HG02678 (cell line): ENCODE results near the gene DDIT4.
"Not testable (repeated sequence)": the region's sequence is repeated elsewhere in the genome, so short reads cannot be mapped to it uniquely, and the experiment has no call there.

ENCODE experiments used
- ATAC-seq: cut with Tn5 transposase; IDR thresholded peaks from one replicate; pipeline ENCODE4 v1.9.1; 2021; ENCODE audit warnings: mild to moderate bottlenecking, moderate library complexity; ENCODE audit not compliant: unreplicated experiment

DDIT4 gene

DNA sequence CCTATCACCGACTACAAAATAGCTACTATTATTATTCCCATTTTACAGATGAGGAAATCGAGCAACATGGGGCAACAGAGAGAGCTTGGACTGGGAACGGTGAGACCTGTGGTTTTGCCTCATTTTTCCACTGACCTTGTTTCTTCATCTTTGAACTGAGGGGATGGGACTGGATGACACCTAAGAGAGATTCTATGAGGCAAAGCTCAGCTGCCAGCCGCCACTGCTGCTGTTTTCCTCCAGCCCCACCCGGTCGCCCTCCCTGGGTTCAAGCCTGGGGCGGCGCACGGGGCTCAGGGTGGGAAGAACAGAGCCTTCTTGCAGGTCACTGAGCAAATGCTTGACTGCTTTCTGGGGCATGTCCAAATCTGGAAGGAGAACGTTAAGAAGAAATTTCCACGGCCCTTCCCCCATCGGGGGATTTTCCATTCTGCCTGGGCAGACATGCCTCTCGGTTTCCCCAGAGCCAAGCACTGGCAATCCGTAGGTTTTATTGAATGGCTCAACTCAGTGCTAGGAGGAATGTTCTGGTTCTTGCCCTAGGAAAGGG, 12.3 kb downstream of the DDIT4 start:
- ATAC-seq = no peak

DNA sequence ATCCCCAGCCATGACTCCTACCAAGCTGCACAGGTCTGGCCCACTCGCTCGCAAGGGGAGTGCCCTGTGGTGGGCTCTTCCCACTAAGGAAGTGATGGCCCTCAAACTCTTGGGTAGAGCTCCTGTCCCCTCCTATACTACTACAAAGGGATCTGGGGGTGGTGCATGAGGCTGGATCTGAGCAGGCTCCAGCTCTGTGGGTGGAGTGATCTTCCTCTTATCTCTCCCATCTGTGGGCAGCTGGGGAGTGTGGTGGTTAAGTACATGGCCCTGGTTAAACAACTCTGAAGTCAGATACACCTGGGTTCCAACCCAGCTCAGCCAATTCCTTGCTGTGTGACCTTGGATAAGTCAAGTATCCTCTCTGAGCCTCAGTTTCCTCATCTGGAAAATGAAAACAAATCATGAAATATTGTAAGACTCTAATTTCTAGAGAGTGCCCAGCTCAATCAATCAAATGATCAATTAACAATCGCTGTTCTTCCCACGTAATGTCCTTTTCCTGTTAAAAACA, 17.4 kb downstream of the DDIT4 start:
- no peak for ATAC-seq

DNA sequence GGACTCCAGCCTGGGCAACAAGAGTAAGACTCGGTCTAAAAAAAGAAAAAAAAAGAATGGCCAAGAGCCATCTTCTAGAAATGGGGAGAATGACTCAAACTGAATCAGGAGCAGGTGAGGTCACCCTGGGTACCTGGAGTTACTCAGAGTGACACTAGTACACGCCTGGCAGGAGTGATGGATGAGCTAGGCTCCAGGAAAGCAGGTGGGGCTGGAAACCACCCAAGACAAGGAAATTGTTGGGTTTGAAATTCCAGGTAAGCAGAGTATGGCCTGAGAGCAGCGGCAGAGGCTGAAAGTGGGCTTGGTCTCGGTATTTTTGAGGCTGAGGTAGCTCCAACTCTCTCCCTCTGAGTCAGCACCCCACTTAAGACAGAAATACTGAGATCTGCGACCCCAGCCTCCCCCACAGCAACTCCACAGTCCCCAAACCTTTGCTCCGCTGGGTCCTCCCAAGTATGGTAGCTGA, 18.5 kb downstream of the DDIT4 start:
- no peak for ATAC-seq

DNA sequence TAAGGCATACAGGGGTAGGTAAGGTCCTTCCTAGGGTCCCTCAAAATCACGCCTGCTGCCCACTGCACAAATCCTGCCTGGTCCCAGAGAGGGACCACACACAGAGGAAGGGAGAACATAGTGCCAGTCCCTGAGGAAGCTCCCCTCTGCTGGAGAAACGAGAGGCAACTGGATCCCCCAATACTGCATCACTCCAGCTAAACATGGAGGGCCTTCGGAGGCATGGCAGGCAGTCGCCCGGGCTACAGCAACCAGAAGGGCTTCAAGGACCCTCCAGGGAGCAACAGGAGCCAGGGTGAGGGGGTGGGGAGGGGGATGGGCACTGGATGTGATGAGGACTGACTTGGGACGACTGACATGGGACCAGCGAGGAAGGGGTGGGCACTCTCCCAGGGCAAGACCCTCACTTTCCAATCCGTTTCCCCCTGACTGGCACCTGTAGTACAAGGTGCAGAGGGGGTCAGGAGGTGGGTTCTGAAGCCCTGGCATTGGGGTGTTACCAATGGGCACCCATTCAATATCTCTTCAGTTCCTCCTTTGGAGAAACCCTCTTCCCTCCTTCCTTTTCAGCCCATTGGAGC, 21.7 kb downstream of the DDIT4 start:
- ATAC-seq = no peak

DNA sequence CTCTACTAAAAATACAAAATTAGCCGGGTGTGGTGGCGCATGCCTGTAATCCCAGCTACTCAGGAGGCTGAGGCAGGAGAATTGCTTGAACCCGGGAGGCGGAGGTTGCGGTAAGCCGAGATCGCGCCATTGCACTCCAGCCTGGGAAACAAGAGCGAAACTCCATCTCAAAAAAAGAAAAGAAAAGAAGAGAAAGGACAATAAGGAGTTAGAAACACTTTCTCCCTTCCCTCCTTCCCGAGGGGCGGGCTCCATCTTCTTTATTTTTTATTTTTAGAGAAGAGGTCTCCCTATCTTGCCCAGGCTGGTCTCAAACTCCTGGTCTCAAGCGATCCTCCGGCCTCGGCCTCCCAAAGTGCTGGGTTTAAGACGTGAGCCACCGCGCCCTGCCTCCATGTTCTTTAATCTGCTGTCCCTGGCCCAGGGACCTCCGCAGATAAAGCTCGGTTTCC, 23.1 kb downstream of the DDIT4 start:
- ATAC-seq = not testable (repeated sequence)

DNA sequence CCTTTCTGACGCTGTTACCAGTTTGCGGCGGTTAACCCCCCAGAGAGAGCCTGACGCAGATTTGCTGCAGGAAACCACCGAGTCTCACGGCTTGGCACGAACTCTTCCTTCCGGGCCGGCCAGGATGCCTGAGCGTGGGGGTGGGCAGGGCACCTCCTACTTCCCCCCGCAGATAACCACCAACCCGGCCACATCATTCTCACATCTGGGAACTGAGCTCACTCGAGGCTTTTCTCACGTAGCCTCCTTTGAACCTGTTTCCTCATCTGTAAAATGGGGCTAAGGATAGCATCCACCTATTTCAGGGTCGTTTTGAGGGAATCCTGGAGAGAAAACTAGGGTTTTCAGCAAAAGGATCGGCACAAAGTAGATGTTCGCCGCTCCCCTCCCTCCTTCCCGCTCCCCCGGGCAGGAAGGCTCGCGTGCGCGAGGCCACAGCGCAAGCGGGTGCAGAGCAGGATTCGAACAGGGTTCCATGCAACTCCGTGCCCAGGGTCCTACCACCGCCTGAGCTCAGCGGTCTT, 23.6 kb downstream of the DDIT4 start:
- ATAC-seq = peak; percentile 63

DNA sequence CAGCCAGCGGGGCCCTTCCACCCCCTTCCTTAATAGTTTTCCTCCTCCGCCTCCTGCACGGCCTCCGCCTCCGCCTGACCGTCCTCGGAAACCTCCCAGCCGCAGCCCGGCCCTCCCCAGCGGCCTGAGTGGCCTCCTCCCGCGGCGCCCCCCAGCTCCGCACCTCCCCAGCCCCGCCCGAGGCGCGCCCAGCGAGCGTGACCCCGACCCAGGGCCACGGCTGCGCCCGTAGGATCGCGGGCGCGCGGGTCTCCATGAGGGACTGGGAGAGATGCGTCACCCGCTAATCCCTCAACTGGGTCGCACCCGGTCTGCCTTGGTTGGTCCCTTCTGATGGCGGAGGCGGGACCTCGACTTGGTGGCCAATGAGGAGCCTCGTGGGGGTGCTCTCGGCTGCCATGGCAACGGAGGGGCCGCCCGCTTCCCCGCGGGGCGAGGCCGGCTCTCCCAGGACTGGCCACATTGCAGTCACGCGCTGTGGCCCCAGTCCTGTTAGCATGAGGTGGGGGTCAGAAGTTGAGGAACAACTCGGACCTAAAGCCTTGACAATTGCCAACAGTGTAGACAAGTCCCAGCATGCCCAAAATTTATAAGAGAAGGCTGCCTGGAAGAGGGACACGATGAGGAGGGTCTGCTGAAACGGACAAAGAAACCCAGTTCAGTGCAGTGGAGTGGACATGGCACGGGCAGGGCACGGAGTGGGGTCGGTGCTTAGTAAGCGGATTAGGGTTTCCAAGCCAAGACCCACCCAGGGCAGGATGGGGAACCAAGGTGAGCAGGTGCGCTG, 24.3 kb downstream of the DDIT4 start:
- peak; percentile 80 for ATAC-seq

DNA sequence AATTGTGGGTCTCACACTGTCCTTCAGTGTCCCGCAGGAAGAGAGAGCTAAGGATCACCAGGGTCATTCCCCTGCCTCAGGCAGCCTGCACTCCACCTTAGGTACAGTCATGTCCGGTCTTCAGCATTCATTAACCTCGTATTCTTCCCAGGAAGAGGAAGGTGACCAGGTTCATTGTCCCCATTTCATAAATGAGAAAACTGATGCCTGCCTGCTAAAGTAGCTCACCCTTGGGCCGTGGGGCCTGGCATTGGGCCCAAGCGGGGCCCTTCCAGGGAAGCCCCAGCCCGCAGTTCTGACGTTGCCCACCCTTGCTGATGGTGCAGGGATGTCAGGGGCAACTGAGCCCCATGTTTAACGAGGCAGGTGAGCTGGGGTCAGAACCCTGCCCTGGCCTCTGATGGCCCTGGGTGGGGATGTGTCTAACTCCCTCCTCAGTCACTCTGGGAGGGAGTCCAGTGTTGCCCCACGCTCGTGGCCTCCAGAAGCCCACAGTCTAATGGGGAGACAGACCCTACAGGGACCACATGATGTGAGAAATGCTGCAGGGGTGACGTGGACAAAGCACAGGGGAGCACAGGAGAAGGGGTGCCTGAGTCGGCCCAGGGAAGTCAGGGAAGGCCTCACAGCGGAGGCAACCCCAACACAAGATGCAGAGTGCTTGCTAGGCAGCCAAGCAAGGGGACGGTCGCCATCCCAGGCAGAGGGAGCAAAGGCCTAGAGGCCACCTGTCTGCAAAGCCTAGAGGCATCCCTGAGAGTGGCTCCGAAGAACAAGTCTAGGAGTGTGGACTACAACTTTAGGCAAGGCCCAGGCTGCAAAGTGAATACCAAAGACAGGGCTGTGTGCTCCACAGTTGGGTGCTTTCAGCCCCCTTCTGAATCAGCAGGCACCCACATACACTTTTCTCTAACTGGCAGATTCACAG, 25.1 kb downstream of the DDIT4 start:
- no peak for ATAC-seq

DNA sequence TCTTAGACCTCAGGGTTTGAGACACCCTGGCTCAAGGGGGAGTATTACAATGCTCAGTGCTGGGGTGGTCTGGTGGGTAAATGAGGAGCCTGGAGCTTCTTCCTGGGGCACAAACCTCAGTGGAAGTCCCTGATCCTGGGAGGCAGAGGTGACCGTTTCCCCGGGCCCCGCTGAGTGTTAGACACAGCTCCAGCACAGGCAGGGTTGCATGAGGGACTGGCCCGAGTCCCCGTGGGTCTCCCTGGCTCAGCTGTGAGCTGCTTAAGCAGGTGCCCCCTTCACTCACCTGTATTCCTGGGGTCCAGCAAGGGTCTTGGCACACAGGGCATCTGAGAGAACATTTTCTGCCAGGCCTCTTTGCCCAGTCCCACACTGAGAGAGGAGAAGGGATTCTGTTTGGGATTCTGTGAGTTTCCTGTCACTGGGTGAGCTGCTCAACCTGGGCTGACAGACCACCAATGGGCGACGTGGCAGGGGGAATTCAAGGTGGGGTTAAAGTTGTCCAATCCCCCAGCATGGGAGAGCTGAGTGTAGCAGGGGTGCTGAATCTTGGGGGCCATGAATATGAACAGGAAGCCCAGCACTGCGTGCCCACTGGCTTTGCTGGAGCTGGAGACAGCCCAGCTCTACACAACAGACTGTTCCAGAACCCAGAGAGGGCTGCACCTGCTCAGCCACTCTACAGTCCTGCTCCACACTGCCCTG, 29.9 kb downstream of the DDIT4 start:
- no peak for ATAC-seq

DNA sequence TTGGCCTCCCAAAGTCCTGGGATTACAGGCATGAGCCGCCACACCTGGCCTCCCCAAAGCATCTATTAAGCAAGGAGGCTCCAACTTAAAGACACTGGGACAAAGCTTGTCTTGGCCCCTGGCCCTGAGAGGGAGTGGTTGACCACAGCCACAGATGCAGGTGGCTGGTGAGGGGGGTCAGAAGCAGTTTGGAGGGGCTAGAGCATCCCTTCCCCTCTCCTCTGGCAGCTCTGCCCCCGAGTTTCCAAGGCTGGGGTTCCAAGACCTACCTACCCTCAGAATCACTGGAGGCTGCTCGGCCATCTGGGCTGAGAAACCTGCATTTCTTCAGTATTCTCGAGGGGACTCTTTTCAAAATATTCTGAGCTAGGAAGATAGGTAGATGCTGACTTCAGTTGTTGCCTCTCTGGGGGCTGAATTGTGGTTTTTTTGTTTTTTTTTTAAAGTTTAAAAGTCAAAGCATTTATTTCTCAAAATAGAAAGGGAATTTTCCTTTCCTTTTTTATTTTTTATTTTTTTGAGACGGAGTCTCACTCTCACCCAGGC, 32.6 kb downstream of the DDIT4 start:
- ATAC-seq = no peak

DNA sequence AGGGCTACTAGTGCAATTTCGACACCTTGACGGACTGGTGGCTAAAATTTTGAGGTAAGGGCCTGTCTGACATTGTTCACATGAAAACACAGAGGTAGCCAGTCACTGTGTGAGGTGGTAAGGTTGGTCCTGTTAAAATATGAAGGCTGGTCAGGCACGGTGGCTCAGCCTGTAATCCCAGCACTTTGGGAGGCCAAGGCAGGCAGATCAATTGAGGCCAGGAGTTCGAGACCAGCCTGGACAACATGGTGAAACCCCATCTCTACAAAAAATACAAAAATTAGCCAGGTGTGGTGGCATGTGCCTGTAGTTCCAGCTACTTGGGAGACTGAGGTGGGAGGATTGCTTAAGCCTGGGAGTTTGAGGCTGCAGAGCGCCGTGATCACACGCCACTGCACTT, 34.0 kb downstream of the DDIT4 start:
- ATAC-seq = not testable (repeated sequence)

DNA sequence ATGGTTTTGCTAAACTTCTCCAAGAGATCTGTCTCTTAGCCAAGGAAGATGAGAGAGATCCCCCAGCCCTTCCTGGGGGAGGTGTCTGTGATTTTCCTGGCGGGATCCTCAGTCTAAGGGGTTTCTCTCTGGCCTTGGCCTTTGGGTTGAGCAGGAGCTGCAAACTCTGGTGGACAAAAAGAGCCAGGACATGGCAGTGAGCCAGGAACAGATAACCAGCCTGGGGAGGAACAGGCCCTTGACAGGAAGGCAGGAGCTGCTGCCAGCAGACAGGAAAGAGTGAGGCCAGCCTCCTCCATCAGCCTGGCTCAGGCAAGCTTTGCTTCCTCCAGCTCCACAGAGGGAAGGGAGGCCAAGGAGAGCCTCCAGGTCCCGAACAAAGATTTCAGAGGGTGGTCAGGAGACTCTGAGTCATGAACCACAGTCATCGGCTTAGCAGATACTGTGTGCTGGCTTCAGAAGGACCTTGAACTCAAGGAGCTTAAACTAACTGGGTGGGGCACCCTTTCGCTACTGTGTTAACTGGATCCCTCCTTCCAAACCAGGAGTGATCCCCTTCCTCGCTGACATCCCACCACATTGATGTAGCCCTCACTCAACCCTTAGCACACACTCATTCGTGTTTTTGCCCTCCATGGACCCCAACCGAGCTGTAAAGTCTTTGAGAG, 34.7 kb downstream of the DDIT4 start:
- ATAC-seq = no peak

DNA sequence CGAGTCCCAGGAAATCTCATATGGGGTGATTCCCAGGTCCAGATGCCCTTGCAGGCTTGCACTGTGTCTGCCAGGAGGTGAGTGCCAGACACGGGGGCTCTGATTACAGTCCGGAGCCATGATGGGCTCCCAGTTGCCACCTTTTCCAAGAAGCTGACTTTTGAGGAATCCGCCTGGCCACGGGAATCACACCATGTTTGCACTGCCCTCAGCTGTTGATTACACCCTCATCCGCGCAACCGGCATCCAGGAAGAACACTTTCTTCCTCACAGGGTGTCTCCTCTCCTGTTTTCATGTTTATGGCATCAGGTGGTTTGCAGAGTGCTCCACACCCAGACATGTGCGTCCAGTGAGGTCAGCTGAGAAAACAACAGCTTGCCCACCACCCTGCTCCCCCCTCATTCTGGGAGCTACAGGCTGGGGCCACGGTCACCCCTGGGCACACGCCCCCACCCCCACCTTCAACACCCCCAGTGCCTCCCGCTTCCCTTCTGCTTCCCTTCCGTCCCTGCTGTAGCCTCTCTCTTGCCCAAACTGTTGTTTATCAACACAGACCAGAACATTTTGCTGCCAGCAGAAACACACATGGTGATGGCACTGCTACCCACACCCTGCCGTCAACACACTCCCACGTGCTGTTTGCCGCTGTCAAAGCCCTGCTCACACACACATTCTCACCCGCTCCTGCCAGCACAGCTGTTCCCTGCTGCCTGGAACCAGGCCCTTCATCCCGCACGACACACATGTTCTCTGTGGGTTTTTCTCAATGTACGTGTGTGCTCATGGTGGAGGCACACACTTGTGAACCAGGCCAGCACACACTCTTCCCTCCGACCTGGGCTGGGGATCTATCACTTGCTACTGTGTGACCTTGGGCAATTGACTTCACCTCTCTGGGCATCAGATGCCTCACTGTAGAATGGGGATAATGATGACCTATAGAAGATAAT, 35.8 kb downstream of the DDIT4 start:
- ATAC-seq = no peak

DNA sequence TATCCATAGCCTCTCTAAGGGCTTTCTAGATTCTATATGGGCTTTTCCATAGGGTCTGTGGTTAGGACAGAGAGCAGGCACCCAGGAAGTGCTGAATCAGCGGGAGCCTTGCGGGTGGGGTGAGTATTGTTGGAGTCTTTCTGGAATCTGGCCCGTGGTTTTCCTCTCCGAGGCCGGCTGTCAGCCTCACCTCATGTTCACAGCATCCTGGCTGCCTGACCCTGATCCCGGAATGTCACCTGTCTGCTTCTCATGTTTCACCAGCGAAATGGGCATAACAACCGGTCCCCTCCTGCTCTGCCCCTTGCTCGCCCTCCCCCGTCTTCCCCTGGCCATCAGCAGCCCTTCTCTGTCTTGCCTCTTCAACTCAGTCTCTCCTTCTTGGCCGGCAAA, 36.5 kb downstream of the DDIT4 start:
- no peak for ATAC-seq

DNA sequence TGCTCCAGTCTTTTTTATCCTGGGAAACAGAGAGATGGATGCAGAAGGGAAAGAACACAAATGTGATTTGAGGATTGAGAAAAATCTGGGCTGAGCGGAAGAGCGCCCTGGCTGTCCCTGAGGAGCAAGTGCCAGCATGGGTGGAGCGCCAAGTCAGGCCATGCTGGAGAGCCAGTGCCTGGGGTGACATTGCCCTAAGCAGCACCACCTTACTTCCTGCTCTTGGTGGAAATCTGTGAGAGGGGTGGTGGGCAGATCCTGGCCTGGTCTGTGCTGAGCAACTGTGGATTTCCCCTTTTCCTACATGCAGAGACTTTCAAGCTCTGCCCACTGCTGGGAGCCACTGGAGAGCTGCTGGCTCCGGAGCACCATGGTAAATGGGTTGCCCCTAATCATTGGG, 36.9 kb downstream of the DDIT4 start:
- no peak for ATAC-seq

DNA sequence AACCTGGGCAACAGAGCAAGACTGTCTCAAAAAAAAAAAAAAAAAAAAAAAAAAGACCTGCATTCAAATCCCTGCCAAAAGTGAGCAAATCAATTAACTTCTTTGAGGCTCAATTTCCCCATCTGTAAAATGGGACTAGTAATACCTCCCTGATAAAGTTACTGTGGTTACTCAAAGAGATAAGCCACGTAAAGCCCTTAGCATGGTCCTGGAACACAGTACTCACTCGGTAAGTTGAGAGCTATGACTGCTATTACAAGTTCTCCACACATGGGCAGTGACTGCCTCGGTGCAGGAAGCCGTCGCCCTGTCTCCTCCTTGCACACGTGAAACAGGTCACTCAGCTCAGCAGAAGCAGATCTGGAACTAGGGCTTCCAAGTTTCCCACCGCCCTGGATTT, 37.9 kb downstream of the DDIT4 start:
- ATAC-seq = no peak

DNA sequence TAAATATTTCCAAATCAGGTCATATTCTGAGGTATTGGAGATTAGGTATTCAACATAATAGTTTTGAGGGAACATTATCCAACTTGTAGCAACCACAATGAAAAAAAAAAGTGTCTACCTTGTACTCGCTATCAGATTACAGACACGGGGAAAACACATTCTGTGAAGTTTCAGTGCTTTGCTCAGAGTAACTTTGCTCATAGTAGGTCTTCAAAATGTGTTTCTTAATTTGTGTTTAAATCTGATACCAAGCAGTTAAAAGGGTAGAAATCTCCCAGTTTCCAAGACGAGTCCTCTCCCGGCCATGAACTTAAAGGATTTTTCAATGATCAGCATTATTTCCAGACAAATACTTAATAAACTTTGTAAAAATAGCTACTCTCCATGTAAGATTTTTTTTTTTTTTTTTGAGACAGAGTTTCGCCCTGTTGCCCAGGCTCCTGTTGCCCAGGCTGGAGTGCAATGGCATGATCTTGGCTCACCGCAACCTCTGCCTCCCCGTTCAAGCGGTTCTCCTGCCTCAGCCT, 39.2 kb downstream of the DDIT4 start:
- no peak for ATAC-seq

DNA sequence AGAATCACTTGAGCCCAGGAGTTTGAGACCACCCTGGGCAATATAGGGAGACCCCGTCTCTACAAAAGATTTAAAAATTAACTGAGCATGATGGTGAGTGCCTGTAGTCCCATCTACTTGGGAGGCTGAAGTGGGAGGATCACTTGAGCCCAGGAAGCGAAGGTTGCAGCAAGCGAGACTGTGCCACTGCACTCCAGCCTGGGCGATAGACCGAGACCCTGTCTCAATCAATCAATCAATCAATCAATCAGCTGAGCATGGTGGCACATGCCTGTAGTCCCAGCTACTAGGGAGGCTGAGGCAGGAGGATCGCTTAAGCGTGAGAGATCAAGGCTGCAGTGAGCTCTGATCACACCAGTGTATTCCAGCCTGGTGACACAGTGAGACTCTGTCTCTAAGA, 40.5 kb downstream of the DDIT4 start:
- no peak for ATAC-seq
